GM18909 (cell line): Measurements from ENCODE around the gene WASF2.
"Not testable (repeated sequence)": the region's sequence is repeated elsewhere in the genome, so short reads cannot be mapped to it uniquely, and the experiment has no call there.

Source experiments
- ATAC-seq: cut with Tn5 transposase; IDR thresholded peaks from one replicate; pipeline ENCODE4 v1.9.1; 2021; ENCODE audit warnings: mild to moderate bottlenecking; ENCODE audit not compliant: unreplicated experiment, poor library complexity

WASF2 gene

GRCh38 chr1:27503033-27503432 is 13.1 kb upstream of the WASF2 start:
- no peak for ATAC-seq

- ATAC-seq = not testable (repeated sequence)
Observed at GRCh38 chr1:27501159-27501558, 11.2 kb upstream of the WASF2 start.

- no peak for ATAC-seq
Observed at GRCh38 chr1:27499142-27499541, 9.2 kb upstream of the WASF2 start.

GRCh38 chr1:27496604-27497155 is 6.7 kb upstream of the WASF2 start:
- ATAC-seq = no peak

- no peak for ATAC-seq
Observed at GRCh38 chr1:27492796-27493195, 2.8 kb upstream of the WASF2 start.

- ATAC-seq = no peak
Observed at GRCh38 chr1:27491748-27492700, 2.1 kb upstream of the WASF2 start.

GRCh38 chr1:27489501-27489972 is 430 bp downstream of the WASF2 start:
- ATAC-seq = peak; percentile 11

GRCh38 chr1:27487966-27488884 is 1.7 kb downstream of the WASF2 start:
- ATAC-seq = no peak

- no peak for ATAC-seq
Observed at GRCh38 chr1:27485363-27485762, 4.6 kb downstream of the WASF2 start.

- ATAC-seq = no peak
Observed at GRCh38 chr1:27483659-27484058, 6.3 kb downstream of the WASF2 start.

GRCh38 chr1:27481994-27482620 is 7.9 kb downstream of the WASF2 start:
- ATAC-seq = no peak

GRCh38 chr1:27478098-27478497 is 11.9 kb downstream of the WASF2 start:
- ATAC-seq = peak; percentile 37

- ATAC-seq = no peak
Observed at GRCh38 chr1:27476237-27476636, 13.7 kb downstream of the WASF2 start.

- ATAC-seq = no peak
Observed at GRCh38 chr1:27475720-27476119, 14.2 kb downstream of the WASF2 start.

GRCh38 chr1:27473755-27474154 is 16.2 kb downstream of the WASF2 start:
- ATAC-seq = no peak

- ATAC-seq = not testable (repeated sequence)
Observed at GRCh38 chr1:27472098-27472497, 17.9 kb downstream of the WASF2 start.

- ATAC-seq = no peak
Observed at GRCh38 chr1:27471477-27471876, 18.5 kb downstream of the WASF2 start.

- ATAC-seq = no peak
Observed at GRCh38 chr1:27469334-27469733, 20.6 kb downstream of the WASF2 start.

- not testable (repeated sequence) for ATAC-seq
Observed at GRCh38 chr1:27468378-27468777, 21.6 kb downstream of the WASF2 start.
